Measurements from ENCODE around the gene HPSE2.

HPSE2 gene

GRCh38 chr10:98423691-98424120 lies 811.9 kb downstream of the HPSE2 start:
- peak; percentile 40 for TF ChIP-seq CTCF (IDR thresholded peaks at IDR 0.05; ENCODE audit: low read depth, low read length, missing control alignments)
- Histone ChIP-seq H3K27ac (no peak overlapping the region), H3K27me3 (replicated peaks) (no peaks in the 10 kb centered on the region), H3K4me3 (ENCODE audit: low read depth, low read length) (no peak overlapping the region), H3K36me3 (replicated peaks) (no peaks in the 10 kb centered on the region)
- in situ Hi-C loops (cut with HindIII; ENCODE audit: low pct_ligation_motif_present, low sequenced_read_pairs) = no loop called here
- no peak for DNase-seq

- no peak overlapping the region for H3K27ac ChIP-seq
- H3K27me3 ChIP-seq (replicated peaks) = no peaks in the 10 kb centered on the region
- DNase-seq = no peak
- no peak overlapping the region for H3K4me3 ChIP-seq (ENCODE audit: low read depth, low read length)
- no peaks in the 10 kb centered on the region for H3K36me3 ChIP-seq (replicated peaks)
- in situ Hi-C loops (cut with HindIII; ENCODE audit: low pct_ligation_motif_present, low sequenced_read_pairs) = no loop called here
- TF ChIP-seq CTCF (IDR thresholded peaks at IDR 0.05; ENCODE audit: low read depth, low read length, missing control alignments) = no peak
Measured at GRCh38 chr10:98422182-98422581, 813.5 kb downstream of the HPSE2 start.

- Histone ChIP-seq H3K27ac (no peak overlapping the region), H3K4me3 (ENCODE audit: low read depth, low read length) (no peak overlapping the region), H3K27me3 (replicated peaks) (no peaks in the 10 kb centered on the region), H3K36me3 (replicated peaks) (no peaks in the 10 kb centered on the region)
- DNase-seq = no peak
- in situ Hi-C loops (cut with HindIII; ENCODE audit: low pct_ligation_motif_present, low sequenced_read_pairs) = no loop called here
- no peak for TF ChIP-seq CTCF (IDR thresholded peaks at IDR 0.05; ENCODE audit: low read depth, low read length, missing control alignments)
Measured at GRCh38 chr10:98420786-98421185, 814.9 kb downstream of the HPSE2 start.

GRCh38 chr10:98419469-98420261 lies 816.0 kb downstream of the HPSE2 start:
- Histone ChIP-seq H3K27ac (no peak overlapping the region), H3K27me3 (replicated peaks) (no peaks in the 10 kb centered on the region), H3K36me3 (replicated peaks) (no peaks in the 10 kb centered on the region), H3K4me3 (ENCODE audit: low read depth, low read length) (no peak overlapping the region)
- no peak for TF ChIP-seq CTCF (IDR thresholded peaks at IDR 0.05; ENCODE audit: low read depth, low read length, missing control alignments)
- in situ Hi-C loops (cut with HindIII; ENCODE audit: low pct_ligation_motif_present, low sequenced_read_pairs) = no loop called here
- DNase-seq = no peak

GRCh38 chr10:98418665-98419468 lies 816.8 kb downstream of the HPSE2 start:
- TF ChIP-seq CTCF (IDR thresholded peaks at IDR 0.05; ENCODE audit: low read depth, low read length, missing control alignments) = no peak
- Histone ChIP-seq H3K27ac (no peak overlapping the region), H3K4me3 (ENCODE audit: low read depth, low read length) (no peak overlapping the region), H3K36me3 (replicated peaks) (no peaks in the 10 kb centered on the region), H3K27me3 (replicated peaks) (no peaks in the 10 kb centered on the region)
- in situ Hi-C loops (cut with HindIII; ENCODE audit: low pct_ligation_motif_present, low sequenced_read_pairs) = no loop called here
- no peak for DNase-seq
